Lower leg skin (tissue), 3 donors: Measurements from ENCODE around the gene DNAAF1.

Experiments
- POLR2A ChIP-seq, 2 donors: fragments of 450-650 bp; IDR thresholded peaks; one replicate each; pipeline ENCODE4 v1.6.1; 2016 to 2017; ENCODE audit warnings: antibody characterized with exemption in 2 of 2, mild to moderate bottlenecking in 1 of 2, moderate library complexity in 1 of 2
- TF ChIP-seq, protein P1 (sequence below), 3 donors: fragments of 450-650 bp; IDR thresholded peaks; one replicate each; pipeline ENCODE4 v1.5.1; 2016; ENCODE audit warnings: antibody characterized with exemption in 3 of 3, mild to moderate bottlenecking in 3 of 3, moderate library complexity in 2 of 3

DNA sequence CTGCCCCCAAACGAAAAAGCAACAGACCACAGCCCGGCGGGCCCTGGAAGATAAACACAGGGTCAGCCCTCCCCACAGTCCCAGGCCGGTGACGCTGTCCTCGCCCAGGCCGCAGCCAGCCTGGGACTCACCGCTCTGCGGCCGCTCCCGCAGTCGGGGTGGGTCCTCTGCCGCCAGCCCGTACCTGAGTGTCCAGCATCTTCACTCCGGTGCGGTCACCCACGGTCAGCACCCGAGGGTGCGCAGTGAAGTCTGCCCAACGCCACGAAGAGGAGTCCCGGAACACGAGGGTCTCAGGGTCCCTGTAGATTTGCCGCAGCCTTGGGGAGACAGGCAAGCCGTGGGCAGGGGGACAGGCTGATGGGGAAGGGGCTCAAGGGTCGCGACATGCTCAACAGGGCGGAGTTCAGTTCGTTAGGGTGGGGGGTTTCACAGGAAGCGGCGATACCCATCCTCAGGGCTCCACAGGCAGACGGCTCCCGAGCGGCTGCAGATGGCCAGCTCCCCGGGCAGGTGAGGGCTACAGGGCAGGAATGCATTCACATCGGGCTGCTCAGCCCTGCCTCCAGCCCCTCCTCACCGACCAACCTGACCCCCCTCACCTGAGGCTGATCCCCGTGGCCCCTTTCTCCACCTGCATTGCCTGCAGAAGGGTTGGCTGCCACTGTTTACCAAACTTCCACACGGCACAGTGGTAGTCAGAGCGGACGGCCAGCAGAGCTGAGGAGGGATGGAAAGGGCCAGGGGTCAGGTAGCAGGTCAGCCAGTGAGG is 36.2 kb downstream of the DNAAF1 start:
- TF ChIP-seq, protein P1, sequence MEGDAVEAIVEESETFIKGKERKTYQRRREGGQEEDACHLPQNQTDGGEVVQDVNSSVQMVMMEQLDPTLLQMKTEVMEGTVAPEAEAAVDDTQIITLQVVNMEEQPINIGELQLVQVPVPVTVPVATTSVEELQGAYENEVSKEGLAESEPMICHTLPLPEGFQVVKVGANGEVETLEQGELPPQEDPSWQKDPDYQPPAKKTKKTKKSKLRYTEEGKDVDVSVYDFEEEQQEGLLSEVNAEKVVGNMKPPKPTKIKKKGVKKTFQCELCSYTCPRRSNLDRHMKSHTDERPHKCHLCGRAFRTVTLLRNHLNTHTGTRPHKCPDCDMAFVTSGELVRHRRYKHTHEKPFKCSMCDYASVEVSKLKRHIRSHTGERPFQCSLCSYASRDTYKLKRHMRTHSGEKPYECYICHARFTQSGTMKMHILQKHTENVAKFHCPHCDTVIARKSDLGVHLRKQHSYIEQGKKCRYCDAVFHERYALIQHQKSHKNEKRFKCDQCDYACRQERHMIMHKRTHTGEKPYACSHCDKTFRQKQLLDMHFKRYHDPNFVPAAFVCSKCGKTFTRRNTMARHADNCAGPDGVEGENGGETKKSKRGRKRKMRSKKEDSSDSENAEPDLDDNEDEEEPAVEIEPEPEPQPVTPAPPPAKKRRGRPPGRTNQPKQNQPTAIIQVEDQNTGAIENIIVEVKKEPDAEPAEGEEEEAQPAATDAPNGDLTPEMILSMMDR (IDR thresholded peaks at IDR 0.05): no peak
- TF ChIP-seq POLR2A (IDR thresholded peaks at IDR 0.05): no peak
